Gastrocnemius medialis (tissue), 4 donors: ENCODE data around the gene ICOS.
"Not testable (repeated sequence)": the region's sequence is repeated elsewhere in the genome, so short reads cannot be mapped to it uniquely, and the experiment has no call there.

ENCODE experiments used
- CTCF ChIP-seq, 5 experiments: fragments of 450-650 bp in 3 of 5; fragments of 200-600 bp in 2 of 5; sonication (generic) in 2 of 5; IDR thresholded peaks in 4 of 5; conservative IDR thresholded peaks in 1 of 5; 1 replicate in 4 of 5; 2 replicates in 1 of 5; pipeline ENCODE4 v1.5.1; 2016 to 2019; ENCODE audit warnings: antibody characterized with exemption in 5 of 5, mild to moderate bottlenecking in 3 of 5, moderate library complexity in 3 of 5
- POLR2A ChIP-seq, 2 donors: fragments of 450-650 bp; IDR thresholded peaks; one replicate each; pipeline ENCODE4 v1.6.1; 2017; ENCODE audit warnings: antibody characterized with exemption in 2 of 2, mild to moderate bottlenecking in 2 of 2, moderate library complexity in 2 of 2

- TF ChIP-seq POLR2A (IDR thresholded peaks at IDR 0.05); CTCF (IDR thresholded peaks at IDR 0.05 in 4 of 5, conservative IDR thresholded peaks at IDR 0.05 in 1 of 5): not testable (repeated sequence)
These were observed 49.4 kb downstream of the ICOS start for GRCh38 chr2:203985978-203986377.
